CD14-positive monocyte (primary cell): ENCODE data around the gene CSGALNACT2. TPM values are rescaled to one million over a fixed set of nuclear protein-coding genes. Genes with fewer than 3 reads are reported as not detected.

Experiments
- DNase-seq, 3 donors: peaks; one replicate each; pipeline ENCODE4 v3.0.0-alpha.2; 2011 to 2022
- H2AFZ ChIP-seq: 2 replicates; pipeline ENCODE4 v1.6.0; 2012; ENCODE audit warnings: mild to moderate bottlenecking, low read depth, low read length, inconsistent platforms; ENCODE audit not compliant: insufficient read depth, poor library complexity, severe bottlenecking
- H3K27ac ChIP-seq, 2 donors: 1 replicate in 1 of 2; 2 replicates in 1 of 2; pipeline ENCODE4 v1.5.1; 2012 to 2013; ENCODE audit warnings: low read length in 2 of 2, control low read depth in 1 of 2, inconsistent platforms in 1 of 2, low read depth in 1 of 2, mild to moderate bottlenecking in 1 of 2
- H3K27me3 ChIP-seq, 2 donors: one replicate each; pipeline versions ENCODE4 v1.6.0 to v1.6.1; 2011 to 2013; ENCODE audit warnings: low read length in 2 of 2; ENCODE audit not compliant: control insufficient read depth in 2 of 2, insufficient read depth in 2 of 2
- H3K36me3 ChIP-seq, 2 donors: replicated peaks in 1 of 2; 1 replicate in 1 of 2; 2 replicates in 1 of 2; pipeline versions ENCODE4 v1.5.1 to v1.6.1; 2012 to 2013; ENCODE audit warnings: low read length in 2 of 2, control low read depth in 1 of 2, inconsistent platforms in 1 of 2, mild to moderate bottlenecking in 1 of 2; ENCODE audit not compliant: insufficient read depth in 2 of 2, control insufficient read depth in 1 of 2
- H3K4me1 ChIP-seq, 2 donors: 1 replicate in 1 of 2; 2 replicates in 1 of 2; pipeline versions ENCODE4 v1.5.1 to v1.6.1; 2012 to 2013; ENCODE audit warnings: low read length in 2 of 2, control low read depth in 1 of 2, inconsistent platforms in 1 of 2, mild to moderate bottlenecking in 1 of 2, moderate library complexity in 1 of 2; ENCODE audit not compliant: insufficient read depth in 2 of 2, control insufficient read depth in 1 of 2
- H3K4me2 ChIP-seq: replicated peaks from 2 replicates; pipeline ENCODE3; 2012; ENCODE audit warnings: low read length, moderate library complexity, mild to moderate bottlenecking; ENCODE audit not compliant: poor library complexity, severe bottlenecking; ENCODE audit errors: extremely low read depth
- H3K4me3 ChIP-seq, 3 experiments: fragments of 200-600 bp in 1 of 3; sonication (generic) in 1 of 3; replicated peaks in 1 of 3; 1 replicate in 2 of 3; 2 replicates in 1 of 3; pipeline ENCODE4 v1.5.1; 2011 to 2013; ENCODE audit warnings: low read length in 3 of 3, mild to moderate bottlenecking in 3 of 3, control low read depth in 2 of 3, low read depth in 2 of 3, inconsistent platforms in 1 of 3, moderate library complexity in 1 of 3
- H3K79me2 ChIP-seq: 2 replicates; pipeline ENCODE4 v1.6.0; 2012; ENCODE audit warnings: mild to moderate bottlenecking, control low read depth, inconsistent platforms, low read length, moderate library complexity; ENCODE audit not compliant: insufficient read depth
- H3K9ac ChIP-seq: 2 replicates; pipeline ENCODE4 v1.6.0; 2017; ENCODE audit warnings: low read length, mild to moderate bottlenecking; ENCODE audit not compliant: insufficient read depth, poor library complexity, severe bottlenecking
- H3K9me3 ChIP-seq, 2 donors: replicated peaks in 1 of 2; 1 replicate in 1 of 2; 2 replicates in 1 of 2; pipeline versions ENCODE4 v1.5.1 to v1.6.1; 2012 to 2013; ENCODE audit warnings: low read length in 2 of 2, control low read depth in 1 of 2; ENCODE audit not compliant: control insufficient read depth in 1 of 2, insufficient read depth in 1 of 2
- H4K20me1 ChIP-seq: 2 replicates; pipeline ENCODE4 v1.6.0; 2012; ENCODE audit warnings: mild to moderate bottlenecking, low read length, control low read depth, moderate library complexity; ENCODE audit not compliant: insufficient read depth
- H3K27ac Mint-ChIP-seq, 7 donors: one replicate each; pipeline ENCODE4 v1.8.0; 2020; ENCODE audit warnings: mild to moderate bottlenecking in 7 of 7, mixed read lengths in 7 of 7, moderate library complexity in 6 of 7, inconsistent platforms in 2 of 7
- H3K27me3 Mint-ChIP-seq, 3 donors: one replicate each; pipeline ENCODE4 v1.8.0; 2021 to 2022; ENCODE audit warnings: low read depth in 3 of 3, mild to moderate bottlenecking in 3 of 3, mixed read lengths in 3 of 3, moderate library complexity in 3 of 3, inconsistent platforms in 1 of 3
- H3K36me3 Mint-ChIP-seq, 2 donors: one replicate each; pipeline ENCODE4 v1.8.0; 2020; ENCODE audit warnings: mixed read lengths in 2 of 2, inconsistent platforms in 1 of 2, mild to moderate bottlenecking in 1 of 2
- H3K4me1 Mint-ChIP-seq: one replicate; pipeline ENCODE4 v1.8.0; 2020; ENCODE audit warnings: mild to moderate bottlenecking, mixed read lengths
- H3K4me3 Mint-ChIP-seq, 2 donors: one replicate each; pipeline ENCODE4 v1.8.0; 2020; ENCODE audit warnings: mild to moderate bottlenecking in 2 of 2, mixed read lengths in 2 of 2, moderate library complexity in 1 of 2
- H3K9me3 Mint-ChIP-seq, 7 donors: one replicate each; pipeline ENCODE4 v1.8.0; 2020 to 2022; ENCODE audit warnings: mixed read lengths in 7 of 7, mild to moderate bottlenecking in 6 of 7, moderate library complexity in 6 of 7, inconsistent platforms in 2 of 7
- WGBS: methylation state at CpG from one replicate; pipeline ENCODE4 v1.1.5; 2013; ENCODE audit warnings: missing lambda C conversion rate; ENCODE audit not compliant: insufficient coverage; 5-methylcytosine and 5-hydroxymethylcytosine counted together
- intact Hi-C, 2 donors: fragments of 100-400 bp; cut with micrococcal nuclease; formaldehyde crosslinking; loops; one replicate each; pipeline versions ENCODE4 v1.15.0 to v1.15.1; 2023
- polyA plus RNA-seq, 3 donors: library from polyadenylated mRNA; depleted of rRNA in 1 of 3; unstranded in 2 of 3; stranded (reverse) in 1 of 3; fragments of 300-500 nt in 2 of 3; fragments of >200 nt in 1 of 3; fragmentation: Illumina TruSeq in 2 of 3; gene quantifications; 1 replicate in 2 of 3; 2 replicates in 1 of 3; pipeline ENCODE4 v1.2.3, GENCODE V29; 2012 to 2021
- TF ChIP-seq, protein P1 (sequence below): fragments of 200-600 bp; IDR thresholded peaks from one replicate; pipeline ENCODE4 v1.8.0; 2022; ENCODE audit warnings: antibody characterized with exemption, mild to moderate bottlenecking

Gene CSGALNACT2
- polyA plus RNA-seq, 3 donors = 43.7 to 80.1 (median 48.2) TPM

DNA sequence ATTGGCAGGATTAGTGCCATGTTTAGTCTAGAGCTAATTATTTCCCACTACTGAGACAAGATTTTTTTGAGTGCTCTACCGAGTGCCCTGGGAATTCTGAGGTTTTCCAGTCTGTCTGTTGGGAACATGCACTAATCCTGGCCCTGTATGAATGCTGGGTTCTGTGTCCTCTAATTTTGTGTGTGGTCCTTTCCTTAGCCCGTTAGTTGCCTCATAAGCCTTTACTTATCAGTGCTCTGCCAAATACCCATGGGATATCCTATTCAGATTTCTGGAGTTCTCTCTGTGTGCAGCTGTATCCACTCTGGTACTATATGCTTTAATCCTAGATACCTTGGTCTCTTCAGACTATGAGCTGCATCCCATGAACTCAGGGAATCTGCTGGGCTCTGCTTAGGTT is 13.1 kb downstream of the CSGALNACT2 start:
- H3K36me3 ChIP-seq = peaks cover 4 to 5% of the 10 kb centered on the region in 2 donors
- intact Hi-C loops = no loop called here
- H3K4me3 ChIP-seq = peak overlapping the region in 1 of 3 experiments; percentile 30
- H3K27me3 Mint-ChIP-seq = peaks cover 0 to 3% (median 0%) of the 10 kb centered on the region in 3 donors
- H3K27ac ChIP-seq = peak overlapping the region in 1 of 2 donors; percentile 80
- H3K9me3 ChIP-seq = peaks cover 5% of the 10 kb centered on the region in 2 donors
- H3K79me2 ChIP-seq = peaks cover 100% of the 10 kb centered on the region
- peaks cover 48% of the 10 kb centered on the region for H3K4me1 Mint-ChIP-seq
- 93% methylated on average over 2 of the region's 2 CpGs for WGBS
- H3K27me3 ChIP-seq = no peaks in the 10 kb centered on the region
- H2AFZ ChIP-seq = no peak overlapping the region
- TF ChIP-seq, protein P1, sequence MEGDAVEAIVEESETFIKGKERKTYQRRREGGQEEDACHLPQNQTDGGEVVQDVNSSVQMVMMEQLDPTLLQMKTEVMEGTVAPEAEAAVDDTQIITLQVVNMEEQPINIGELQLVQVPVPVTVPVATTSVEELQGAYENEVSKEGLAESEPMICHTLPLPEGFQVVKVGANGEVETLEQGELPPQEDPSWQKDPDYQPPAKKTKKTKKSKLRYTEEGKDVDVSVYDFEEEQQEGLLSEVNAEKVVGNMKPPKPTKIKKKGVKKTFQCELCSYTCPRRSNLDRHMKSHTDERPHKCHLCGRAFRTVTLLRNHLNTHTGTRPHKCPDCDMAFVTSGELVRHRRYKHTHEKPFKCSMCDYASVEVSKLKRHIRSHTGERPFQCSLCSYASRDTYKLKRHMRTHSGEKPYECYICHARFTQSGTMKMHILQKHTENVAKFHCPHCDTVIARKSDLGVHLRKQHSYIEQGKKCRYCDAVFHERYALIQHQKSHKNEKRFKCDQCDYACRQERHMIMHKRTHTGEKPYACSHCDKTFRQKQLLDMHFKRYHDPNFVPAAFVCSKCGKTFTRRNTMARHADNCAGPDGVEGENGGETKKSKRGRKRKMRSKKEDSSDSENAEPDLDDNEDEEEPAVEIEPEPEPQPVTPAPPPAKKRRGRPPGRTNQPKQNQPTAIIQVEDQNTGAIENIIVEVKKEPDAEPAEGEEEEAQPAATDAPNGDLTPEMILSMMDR = no peak
- peak overlapping the region; percentile 55 to 78 for H3K4me3 Mint-ChIP-seq
- H3K4me2 ChIP-seq = peak overlapping the region; percentile 50
- no peak for DNase-seq
- peaks cover 100% of the 10 kb centered on the region for H4K20me1 ChIP-seq
- H3K4me1 ChIP-seq = peaks cover 17 to 40% of the 10 kb centered on the region in 2 donors
- peak overlapping the region; percentile 4 for H3K9ac ChIP-seq
- peak overlapping the region; percentile 85 to 94 (median 88) for H3K27ac Mint-ChIP-seq
- H3K9me3 Mint-ChIP-seq = peaks cover 3 to 16% (median 11%) of the 10 kb centered on the region in 7 donors
- peaks cover 13 to 26% of the 10 kb centered on the region in 2 donors for H3K36me3 Mint-ChIP-seq

DNA sequence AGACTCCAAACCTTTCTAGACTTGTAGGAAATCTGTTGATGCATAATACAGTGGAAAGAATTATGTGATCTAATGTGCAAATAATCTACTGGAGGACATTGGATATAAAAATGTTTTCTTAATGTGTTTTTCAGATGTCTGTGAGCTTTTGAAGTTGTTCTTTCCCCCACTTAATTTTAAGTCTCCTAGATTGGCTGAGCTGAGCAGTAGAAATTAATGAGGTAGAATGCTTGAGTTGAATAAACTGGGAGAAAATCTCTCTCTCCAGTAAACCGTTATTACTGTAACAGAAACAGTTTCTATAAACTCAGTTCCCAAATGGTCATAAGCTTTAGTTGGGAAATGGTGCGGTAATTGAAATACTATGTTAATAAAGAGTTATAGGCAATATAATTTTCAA is 15.7 kb downstream of the CSGALNACT2 start:
- peaks cover 15 to 53% of the 10 kb centered on the region in 2 donors for H3K4me1 ChIP-seq
- Mint-ChIP-seq H3K27me3 (peaks cover 0 to 3% (median 0%) of the 10 kb centered on the region in 3 donors), H3K27ac (no peak overlapping the region), H3K9me3 (peaks cover 1 to 6% (median 3%) of the 10 kb centered on the region in 7 donors), H3K4me1 (peaks cover 56% of the 10 kb centered on the region), H3K4me3 (no peak overlapping the region), H3K36me3 (peaks cover 25 to 26% of the 10 kb centered on the region in 2 donors)
- H4K20me1 ChIP-seq = peaks cover 100% of the 10 kb centered on the region
- peaks cover 4 to 20% of the 10 kb centered on the region in 2 donors for H3K36me3 ChIP-seq
- WGBS = no CpG with 5 or more reads among the region's 2 CpGs
- no peak overlapping the region for H2AFZ ChIP-seq
- H3K9me3 ChIP-seq = peaks cover 2 to 4% of the 10 kb centered on the region in 2 donors
- DNase-seq = no peak
- H3K9ac ChIP-seq = no peak overlapping the region
- TF ChIP-seq, protein P1 = no peak
- H3K4me3 ChIP-seq = no peak overlapping the region
- intact Hi-C loops = no loop called here
- H3K27ac ChIP-seq = no peak overlapping the region
- no peaks in the 10 kb centered on the region for H3K27me3 ChIP-seq
- H3K4me2 ChIP-seq = no peak overlapping the region
- peaks cover 100% of the 10 kb centered on the region for H3K79me2 ChIP-seq
